Nephron progenitor cell (in vitro differentiated cells): ENCODE measurements around the gene TP53.

ENCODE experiments used
- DNase-seq: peaks from one replicate; pipeline ENCODE4 v3.0.0; 2021
- H3K27ac Mint-ChIP-seq: 2 replicates; pipeline ENCODE4 v1.8.0; 2021; ENCODE audit warnings: mild to moderate bottlenecking, moderate library complexity, mixed read lengths
- H3K27me3 Mint-ChIP-seq: 2 replicates; pipeline ENCODE4 v1.8.0; 2021; ENCODE audit warnings: mild to moderate bottlenecking, low read depth, mixed read lengths; ENCODE audit not compliant: poor library complexity
- H3K36me3 Mint-ChIP-seq: 2 replicates; pipeline ENCODE4 v1.8.0; 2021; ENCODE audit warnings: low read depth, mixed read lengths
- H3K4me1 Mint-ChIP-seq: 2 replicates; pipeline ENCODE4 v1.8.0; 2021; ENCODE audit warnings: mixed read lengths
- H3K4me3 Mint-ChIP-seq: 2 replicates; pipeline ENCODE4 v1.8.0; 2021; ENCODE audit warnings: mild to moderate bottlenecking, moderate library complexity, mixed read lengths
- H3K9me3 Mint-ChIP-seq: 2 replicates; pipeline ENCODE4 v1.8.0; 2021; ENCODE audit warnings: mild to moderate bottlenecking, moderate library complexity, mixed read lengths
- TF ChIP-seq, protein P1 (sequence below): fragments of 200-600 bp; sonication (generic); IDR thresholded peaks from 2 replicates; pipeline ENCODE4 v1.5.0; 2021; ENCODE audit warnings: antibody characterized with exemption

The TP53 gene

DNA sequence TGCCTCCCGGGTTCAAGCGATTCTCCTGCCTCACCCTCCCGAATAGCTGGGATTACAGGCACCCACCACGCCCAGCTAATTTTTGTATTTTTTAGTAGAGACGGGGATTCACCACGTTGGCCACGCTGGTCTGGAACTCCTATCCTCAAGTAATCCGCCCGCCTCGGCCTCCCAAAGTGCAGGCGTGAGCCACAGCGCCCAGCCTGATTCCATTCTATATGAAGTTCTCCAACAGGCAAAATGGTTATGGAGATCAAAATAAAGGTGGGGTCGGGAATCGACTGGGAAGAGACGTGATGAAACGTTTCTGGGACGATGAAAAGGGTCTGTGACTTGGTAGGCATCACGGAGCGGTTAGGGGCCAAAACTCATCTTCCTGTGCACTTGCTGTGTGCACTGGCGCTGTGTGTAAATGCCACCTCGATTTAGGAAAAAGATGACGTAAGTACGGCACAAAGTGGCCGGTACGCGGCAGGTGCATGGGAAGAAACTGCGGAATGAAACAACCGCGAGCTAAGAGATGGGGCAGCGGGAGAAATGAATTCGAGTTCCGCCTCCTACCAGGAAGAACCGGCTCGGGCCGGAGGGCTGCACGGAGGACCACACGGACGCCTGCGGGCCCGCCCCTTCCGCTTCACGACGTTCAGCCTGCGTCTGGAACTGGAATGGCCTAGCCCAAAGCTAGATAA is 1.6 kb downstream of the TP53 start:
- TF ChIP-seq, protein P1, sequence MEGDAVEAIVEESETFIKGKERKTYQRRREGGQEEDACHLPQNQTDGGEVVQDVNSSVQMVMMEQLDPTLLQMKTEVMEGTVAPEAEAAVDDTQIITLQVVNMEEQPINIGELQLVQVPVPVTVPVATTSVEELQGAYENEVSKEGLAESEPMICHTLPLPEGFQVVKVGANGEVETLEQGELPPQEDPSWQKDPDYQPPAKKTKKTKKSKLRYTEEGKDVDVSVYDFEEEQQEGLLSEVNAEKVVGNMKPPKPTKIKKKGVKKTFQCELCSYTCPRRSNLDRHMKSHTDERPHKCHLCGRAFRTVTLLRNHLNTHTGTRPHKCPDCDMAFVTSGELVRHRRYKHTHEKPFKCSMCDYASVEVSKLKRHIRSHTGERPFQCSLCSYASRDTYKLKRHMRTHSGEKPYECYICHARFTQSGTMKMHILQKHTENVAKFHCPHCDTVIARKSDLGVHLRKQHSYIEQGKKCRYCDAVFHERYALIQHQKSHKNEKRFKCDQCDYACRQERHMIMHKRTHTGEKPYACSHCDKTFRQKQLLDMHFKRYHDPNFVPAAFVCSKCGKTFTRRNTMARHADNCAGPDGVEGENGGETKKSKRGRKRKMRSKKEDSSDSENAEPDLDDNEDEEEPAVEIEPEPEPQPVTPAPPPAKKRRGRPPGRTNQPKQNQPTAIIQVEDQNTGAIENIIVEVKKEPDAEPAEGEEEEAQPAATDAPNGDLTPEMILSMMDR = no peak
- peak; percentile 88 for DNase-seq
- H3K4me3 Mint-ChIP-seq = peak overlapping the region; percentile 96
- H3K27me3 Mint-ChIP-seq = no peaks in the 10 kb centered on the region
- peak overlapping the region; percentile 100 for H3K27ac Mint-ChIP-seq
- peaks cover 41% of the 10 kb centered on the region for H3K4me1 Mint-ChIP-seq
- peaks cover 23% of the 10 kb centered on the region for H3K36me3 Mint-ChIP-seq
- H3K9me3 Mint-ChIP-seq = no peaks in the 10 kb centered on the region

DNA sequence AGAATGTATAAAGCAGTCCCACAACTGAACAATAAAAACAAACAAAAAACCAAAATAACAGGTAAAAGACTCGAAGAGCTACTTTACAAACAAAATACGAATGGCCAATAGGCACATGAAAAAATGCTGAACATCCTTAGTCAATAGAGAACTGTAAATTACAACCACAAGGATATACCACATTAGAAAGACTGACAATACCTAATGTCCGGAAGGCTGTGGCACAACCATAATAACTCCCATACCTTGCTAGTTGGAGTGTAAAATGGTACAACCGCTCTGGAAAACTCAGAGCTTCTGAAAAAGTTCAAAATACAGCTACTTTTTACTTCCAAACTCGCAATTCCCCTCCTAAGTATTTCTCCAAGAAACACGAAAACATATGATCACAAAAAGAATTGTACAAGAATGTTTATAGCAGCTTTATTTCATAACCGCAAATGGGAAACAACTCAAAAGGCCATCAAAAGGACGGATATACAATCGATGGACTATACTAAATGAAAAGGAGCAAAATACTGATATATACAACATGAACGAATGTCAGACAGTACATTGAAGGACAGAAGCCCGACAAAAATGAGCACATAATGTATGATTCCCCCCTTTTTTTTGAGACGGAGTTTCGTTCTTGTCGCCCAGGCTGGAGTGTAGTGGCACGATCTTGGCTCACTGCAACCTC is 2.3 kb downstream of the TP53 start:
- peak overlapping the region; percentile 96 for H3K4me3 Mint-ChIP-seq
- peaks cover 18% of the 10 kb centered on the region for H3K36me3 Mint-ChIP-seq
- TF ChIP-seq, protein P1 = no peak
- no peaks in the 10 kb centered on the region for H3K9me3 Mint-ChIP-seq
- no peak for DNase-seq
- peak overlapping the region; percentile 100 for H3K27ac Mint-ChIP-seq
- H3K4me1 Mint-ChIP-seq = peaks cover 37% of the 10 kb centered on the region
- no peaks in the 10 kb centered on the region for H3K27me3 Mint-ChIP-seq

DNA sequence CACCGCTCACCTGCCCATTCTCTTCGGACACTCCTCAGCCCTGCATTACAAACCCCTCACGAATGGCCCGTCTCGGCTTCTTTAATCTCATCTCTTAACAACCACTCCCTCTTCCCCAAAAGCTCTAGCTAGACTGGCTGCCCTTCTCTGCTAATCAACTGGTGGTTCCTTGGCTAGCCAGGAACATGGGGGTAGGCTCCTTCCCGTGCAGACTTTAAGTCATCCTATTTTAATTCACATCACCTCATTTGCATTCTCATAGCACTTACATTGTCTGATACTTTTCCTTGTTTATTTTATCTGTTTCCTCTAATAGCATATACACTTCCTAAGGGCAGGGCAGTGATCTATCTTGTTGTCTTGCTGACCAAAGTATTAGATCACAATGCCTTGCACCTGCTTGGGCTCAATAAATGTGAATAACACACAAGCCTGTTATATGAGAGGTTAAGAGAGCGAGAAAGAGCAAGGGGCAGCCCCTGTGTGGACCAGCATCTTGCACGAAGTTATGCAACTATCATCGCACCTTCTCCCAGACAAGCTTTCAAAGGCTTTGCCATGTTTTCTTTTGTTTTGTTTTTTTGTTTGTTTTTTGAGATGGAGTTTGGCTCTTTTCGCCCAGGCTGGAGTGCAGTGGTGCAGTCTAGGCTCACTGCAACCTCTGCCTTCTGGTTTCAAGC is 9.8 kb downstream of the TP53 start:
- no peak overlapping the region for H3K4me3 Mint-ChIP-seq
- peaks cover 12% of the 10 kb centered on the region for H3K9me3 Mint-ChIP-seq
- no peak overlapping the region for H3K27ac Mint-ChIP-seq
- H3K27me3 Mint-ChIP-seq = peaks cover 5% of the 10 kb centered on the region
- H3K36me3 Mint-ChIP-seq = peaks cover 47% of the 10 kb centered on the region
- peaks cover 6% of the 10 kb centered on the region for H3K4me1 Mint-ChIP-seq
- TF ChIP-seq, protein P1 = no peak
- DNase-seq = no peak

DNA sequence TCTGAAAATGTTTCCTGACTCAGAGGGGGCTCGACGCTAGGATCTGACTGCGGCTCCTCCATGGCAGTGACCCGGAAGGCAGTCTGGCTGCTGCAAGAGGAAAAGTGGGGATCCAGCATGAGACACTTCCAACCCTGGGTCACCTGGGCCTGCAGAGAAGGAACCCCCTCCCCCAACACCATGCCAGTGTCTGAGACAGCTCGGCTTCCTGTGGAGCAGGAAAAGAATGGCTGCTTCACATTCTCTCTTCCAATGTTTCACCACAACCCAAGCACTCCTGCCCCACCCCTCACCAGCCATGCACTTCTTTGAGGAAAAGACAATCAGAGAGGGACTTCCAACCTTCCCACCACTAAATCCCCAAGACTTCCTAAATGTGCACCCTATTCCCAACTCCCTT is 10.8 kb downstream of the TP53 start:
- H3K27me3 Mint-ChIP-seq = peaks cover 5% of the 10 kb centered on the region
- H3K36me3 Mint-ChIP-seq = peaks cover 52% of the 10 kb centered on the region
- H3K9me3 Mint-ChIP-seq = peaks cover 12% of the 10 kb centered on the region
- DNase-seq = no peak
- peaks cover 6% of the 10 kb centered on the region for H3K4me1 Mint-ChIP-seq
- TF ChIP-seq, protein P1 = no peak
- no peak overlapping the region for H3K4me3 Mint-ChIP-seq
- H3K27ac Mint-ChIP-seq = no peak overlapping the region

DNA sequence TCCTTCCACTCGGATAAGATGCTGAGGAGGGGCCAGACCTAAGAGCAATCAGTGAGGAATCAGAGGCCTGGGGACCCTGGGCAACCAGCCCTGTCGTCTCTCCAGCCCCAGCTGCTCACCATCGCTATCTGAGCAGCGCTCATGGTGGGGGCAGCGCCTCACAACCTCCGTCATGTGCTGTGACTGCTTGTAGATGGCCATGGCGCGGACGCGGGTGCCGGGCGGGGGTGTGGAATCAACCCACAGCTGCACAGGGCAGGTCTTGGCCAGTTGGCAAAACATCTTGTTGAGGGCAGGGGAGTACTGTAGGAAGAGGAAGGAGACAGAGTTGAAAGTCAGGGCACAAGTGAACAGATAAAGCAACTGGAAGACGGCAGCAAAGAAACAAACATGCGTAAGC is 12.4 kb downstream of the TP53 start:
- no peak for DNase-seq
- Mint-ChIP-seq H3K4me3 (no peak overlapping the region), H3K27me3 (peaks cover 5% of the 10 kb centered on the region), H3K4me1 (peaks cover 6% of the 10 kb centered on the region), H3K27ac (no peak overlapping the region), H3K36me3 (peaks cover 65% of the 10 kb centered on the region), H3K9me3 (peaks cover 12% of the 10 kb centered on the region)
- TF ChIP-seq, protein P1 = no peak
